Esophagus (tissue), 2 donors: ENCODE data around the gene MAN2B2. TPM values are rescaled to one million over a fixed set of nuclear protein-coding genes. Genes with fewer than 3 reads are reported as not detected.
"Not testable (repeated sequence)": the region's sequence is repeated elsewhere in the genome, so short reads cannot be mapped to it uniquely, and the experiment has no call there.

Experiments used
- H3K27ac ChIP-seq, 2 donors: one replicate each; pipeline ENCODE4 v1.5.1; 2013; ENCODE audit warnings: low read depth in 2 of 2, mild to moderate bottlenecking in 2 of 2, inconsistent platforms in 1 of 2, low read length in 1 of 2, moderate library complexity in 1 of 2
- H3K27me3 ChIP-seq, 2 donors: one replicate each; pipeline ENCODE4 v1.6.1; 2013; ENCODE audit warnings: low read length in 2 of 2, control low read depth in 1 of 2, mild to moderate bottlenecking in 1 of 2; ENCODE audit not compliant: insufficient read depth in 2 of 2, control insufficient read depth in 1 of 2
- H3K36me3 ChIP-seq, 2 donors: one replicate each; pipeline ENCODE4 v1.6.1; 2013; ENCODE audit warnings: low read length in 1 of 2; ENCODE audit not compliant: control insufficient read depth in 2 of 2, insufficient read depth in 2 of 2
- H3K4me1 ChIP-seq, 2 donors: one replicate each; pipeline ENCODE4 v1.6.1; 2013; ENCODE audit warnings: low read length in 1 of 2; ENCODE audit not compliant: control insufficient read depth in 2 of 2, insufficient read depth in 2 of 2
- H3K4me3 ChIP-seq, 2 donors: one replicate each; pipeline ENCODE4 v1.5.1; 2013; ENCODE audit warnings: low read length in 2 of 2, mild to moderate bottlenecking in 2 of 2, low read depth in 1 of 2, moderate library complexity in 1 of 2
- H3K9me3 ChIP-seq, 2 donors: one replicate each; pipeline ENCODE4 v1.6.1; 2013; ENCODE audit warnings: mild to moderate bottlenecking in 2 of 2, low read depth in 1 of 2, low read length in 1 of 2, moderate library complexity in 1 of 2; ENCODE audit not compliant: control insufficient read depth in 2 of 2, insufficient read depth in 1 of 2
- WGBS, 2 donors: extraction: QIAGEN DNeasy Blood & Tissue Kit; methylation state at CpG; one replicate each; pipeline ENCODE4 v1.1.7; 2013; 5-methylcytosine and 5-hydroxymethylcytosine counted together
- polyA plus RNA-seq, 2 donors: library from polyadenylated mRNA; stranded (reverse); fragments of 200-250 nt; gene quantifications; one replicate each; pipeline ENCODE4 v1.2.3, GENCODE V29; 2013
- donor health status: healthy with polysubstance abuse.
- donor health status: Bipolar disorder and iron deficiency.

Gene MAN2B2
- polyA plus RNA-seq, 2 donors = 6.5 to 7.3 TPM

DNA sequence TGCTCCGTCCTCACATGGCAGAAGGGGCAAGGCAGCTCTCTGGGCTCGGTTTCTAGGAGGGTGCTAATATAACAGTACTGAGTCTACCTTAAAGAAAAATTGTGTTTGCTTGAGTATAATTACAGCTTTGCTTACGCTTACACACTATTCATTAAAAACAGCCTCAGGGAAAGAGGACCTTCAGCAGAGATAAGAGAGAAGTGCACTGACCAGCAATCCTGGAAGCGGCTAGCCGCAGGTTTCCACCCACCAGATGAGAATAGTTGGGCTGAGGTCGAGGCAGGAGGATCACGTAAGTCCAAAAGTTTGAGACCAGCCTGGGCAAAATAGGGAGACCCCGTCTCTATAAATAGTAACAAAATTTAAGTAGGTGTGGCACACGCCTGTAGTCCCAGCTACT, 50.3 kb downstream of the MAN2B2 start:
- 89 to 91% methylated on average over 9 of the region's 9 CpGs for WGBS, 2 donors

DNA sequence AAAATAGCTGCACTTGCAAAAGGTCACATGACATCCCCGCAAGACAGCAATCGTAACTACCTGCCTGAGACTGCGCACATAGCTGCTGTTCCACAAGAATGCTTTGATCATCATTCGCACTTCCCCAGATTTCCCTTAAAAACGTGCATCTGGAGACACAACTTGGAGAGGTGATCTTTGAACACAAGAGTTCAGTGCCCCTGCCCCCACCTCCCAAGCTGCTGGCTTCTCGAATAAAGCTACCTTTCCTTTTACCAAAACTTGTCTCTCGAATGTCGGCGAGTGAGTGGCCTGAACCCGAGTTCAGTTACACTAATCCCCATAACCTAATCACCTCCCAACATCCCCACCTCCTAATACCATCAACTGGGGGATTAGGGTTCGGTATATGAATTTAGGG, 51.1 kb downstream of the MAN2B2 start:
- Histone ChIP-seq H3K9me3 (no peaks in the 10 kb centered on the region), H3K27me3 (no peaks in the 10 kb centered on the region), H3K36me3 (peaks cover 0 to 3% of the 10 kb centered on the region in 2 donors), H3K4me1 (no peaks in the 10 kb centered on the region), H3K27ac (no peak overlapping the region), H3K4me3 (no peak overlapping the region)
- 88 to 90% methylated on average over 11 of the region's 11 CpGs for WGBS, 2 donors

More for the DNA sequence above, 50.3 kb downstream of the MAN2B2 start:
- Histone ChIP-seq H3K9me3 (no peaks in the 10 kb centered on the region), H3K4me1 (no peaks in the 10 kb centered on the region), H3K36me3 (peaks cover 0 to 6% of the 10 kb centered on the region in 2 donors), H3K4me3 (no peak overlapping the region), H3K27me3 (no peaks in the 10 kb centered on the region), H3K27ac (no peak overlapping the region)

DNA sequence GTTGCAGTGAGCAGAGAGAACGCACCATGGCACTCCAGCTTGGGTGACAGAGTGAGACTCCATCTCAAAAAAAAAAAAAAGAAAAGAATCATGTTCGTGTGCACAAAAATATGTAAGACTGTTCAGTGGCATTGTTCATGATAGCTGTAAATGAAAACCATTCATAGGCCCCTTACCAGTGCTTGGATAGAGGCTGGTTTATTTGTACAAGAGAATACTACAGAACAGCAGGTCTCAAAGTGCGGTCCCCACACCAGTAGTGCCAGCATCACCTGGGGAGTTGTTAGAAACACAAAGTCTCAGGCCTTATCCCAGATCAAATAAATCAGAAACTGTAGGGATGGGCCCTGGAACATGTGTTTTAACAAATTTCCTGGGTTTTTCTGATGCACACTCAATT, 52.8 kb downstream of the MAN2B2 start:
- Histone ChIP-seq H3K36me3 (no peaks in the 10 kb centered on the region), H3K4me3 (no peak overlapping the region), H3K4me1 (no peaks in the 10 kb centered on the region), H3K9me3 (no peaks in the 10 kb centered on the region), H3K27ac (no peak overlapping the region), H3K27me3 (no peaks in the 10 kb centered on the region)
- WGBS, 2 donors = 78 to 83% methylated on average over 3 of the region's 3 CpGs

DNA sequence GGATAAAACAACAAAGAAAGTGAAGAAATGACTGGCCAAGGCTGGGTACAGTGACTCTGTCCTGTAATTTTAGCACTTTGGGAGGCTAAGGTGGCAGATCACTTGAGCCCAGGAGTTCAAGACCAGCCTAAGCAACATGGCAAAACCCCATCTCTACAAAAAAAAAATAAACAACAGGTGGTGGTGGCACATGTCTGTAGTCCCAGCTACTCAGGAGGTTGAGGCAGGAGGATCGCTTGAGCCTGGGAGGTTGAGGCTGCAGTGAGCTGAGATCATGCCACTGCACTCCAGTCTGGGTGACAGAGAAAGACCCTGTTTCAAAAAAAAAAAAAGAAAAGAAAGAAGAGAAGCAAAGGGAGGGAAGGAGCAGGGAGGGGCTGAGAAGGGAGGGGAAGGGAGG, 53.5 kb downstream of the MAN2B2 start:
- H3K27me3 ChIP-seq, H3K36me3 ChIP-seq, H3K27ac ChIP-seq, H3K4me1 ChIP-seq, H3K9me3 ChIP-seq, H3K4me3 ChIP-seq: not testable (repeated sequence)
- 93 to 98% methylated on average over 1 of the region's 1 CpG for WGBS, 2 donors

DNA sequence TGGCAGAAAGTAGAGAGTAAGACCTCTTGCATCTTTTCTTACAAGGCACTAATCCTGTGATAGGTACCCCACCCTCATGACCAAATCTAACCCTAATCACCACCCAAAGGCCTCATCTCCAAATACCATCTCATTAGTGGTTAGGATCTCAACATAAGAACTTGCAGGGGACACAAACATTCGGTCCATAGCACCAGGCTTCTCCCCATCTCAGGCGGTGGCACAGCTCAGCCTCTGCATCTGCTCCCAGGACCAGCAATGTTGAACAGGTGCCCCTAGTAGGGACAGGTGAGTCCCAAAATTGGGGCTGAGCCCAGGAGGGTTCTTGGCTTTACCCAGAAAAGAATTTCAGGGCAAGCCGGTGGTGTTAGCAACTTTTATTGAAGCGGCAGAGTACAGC, 57.1 kb downstream of the MAN2B2 start:
- Histone ChIP-seq H3K36me3 (no peaks in the 10 kb centered on the region), H3K4me3 (no peak overlapping the region), H3K4me1 (peaks cover 0 to 2% of the 10 kb centered on the region in 2 donors), H3K9me3 (no peaks in the 10 kb centered on the region), H3K27me3 (no peaks in the 10 kb centered on the region), H3K27ac (no peak overlapping the region)
- whole genome bisulfite sequencing, 2 donors = 90 to 94% methylated on average over 4 of the region's 4 CpGs

DNA sequence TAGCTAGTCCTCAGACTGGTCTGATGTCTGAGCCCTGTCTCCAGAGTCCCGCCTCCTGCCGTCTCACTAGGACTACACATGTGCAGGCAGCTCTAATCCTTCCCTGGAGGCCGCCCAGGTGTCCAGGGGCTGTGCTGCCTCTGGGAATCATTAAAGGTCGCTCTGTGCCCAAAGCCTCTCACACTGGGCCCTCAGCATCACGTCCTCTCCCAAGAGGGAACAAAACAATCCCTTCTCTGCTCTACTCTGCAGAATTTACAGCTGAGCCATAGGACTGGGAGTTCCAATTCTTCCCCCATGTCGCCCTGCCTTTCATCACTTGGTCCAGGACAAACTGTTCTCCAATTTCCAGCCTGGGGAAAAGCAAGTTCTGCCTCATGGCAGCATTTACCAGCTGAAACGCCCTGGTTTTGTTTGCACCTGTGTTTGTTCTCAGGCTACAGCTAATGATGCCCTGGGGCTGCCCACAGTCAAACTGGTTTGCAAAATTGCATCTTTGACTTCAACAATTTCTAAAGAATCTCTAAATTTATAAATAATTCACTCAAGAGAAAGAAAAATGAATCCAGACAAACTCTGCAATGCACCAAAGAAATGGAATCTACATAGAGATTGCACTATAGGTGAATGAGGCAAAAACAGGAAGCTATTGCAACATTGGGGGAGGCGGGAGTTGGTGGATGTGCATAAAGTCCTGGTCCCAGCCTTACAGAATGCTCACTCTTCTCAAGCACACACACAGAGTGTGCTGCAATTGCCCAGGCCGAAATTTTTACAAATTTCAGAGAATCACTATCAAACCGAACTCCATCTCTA, 58.3 kb downstream of the MAN2B2 start:
- Histone ChIP-seq H3K4me1 (peaks cover 0 to 2% of the 10 kb centered on the region in 2 donors), H3K4me3 (no peak overlapping the region), H3K27ac (peak overlapping the region in 1 of 2 donors; percentile 37), H3K36me3 (no peaks in the 10 kb centered on the region), H3K27me3 (no peaks in the 10 kb centered on the region), H3K9me3 (no peaks in the 10 kb centered on the region)
- 53 to 65% methylated on average over 10 of the region's 10 CpGs for WGBS, 2 donors

DNA sequence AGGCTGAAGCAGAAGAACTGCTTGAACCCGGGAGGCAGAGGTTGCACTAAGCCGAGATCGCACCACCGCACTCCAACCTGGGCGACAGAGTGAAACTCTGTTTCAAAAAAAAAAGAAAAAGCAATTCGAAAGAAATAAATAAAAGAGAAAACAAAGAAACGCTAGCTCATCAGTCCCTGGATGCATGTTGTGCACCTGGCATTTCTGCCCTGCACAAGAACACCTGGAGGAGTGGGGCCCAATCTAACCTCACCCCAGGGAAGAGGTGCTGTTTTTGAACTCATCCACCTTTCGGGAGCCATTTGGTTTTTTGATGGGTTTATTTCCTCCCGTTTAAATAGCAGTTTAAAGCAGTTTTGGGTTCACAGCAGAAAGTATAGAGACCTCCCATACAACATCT, 59.8 kb downstream of the MAN2B2 start:
- no peak overlapping the region for H3K27ac ChIP-seq
- WGBS, 2 donors = 93% methylated on average over 8 to 9 of the region's 9 CpGs

DNA sequence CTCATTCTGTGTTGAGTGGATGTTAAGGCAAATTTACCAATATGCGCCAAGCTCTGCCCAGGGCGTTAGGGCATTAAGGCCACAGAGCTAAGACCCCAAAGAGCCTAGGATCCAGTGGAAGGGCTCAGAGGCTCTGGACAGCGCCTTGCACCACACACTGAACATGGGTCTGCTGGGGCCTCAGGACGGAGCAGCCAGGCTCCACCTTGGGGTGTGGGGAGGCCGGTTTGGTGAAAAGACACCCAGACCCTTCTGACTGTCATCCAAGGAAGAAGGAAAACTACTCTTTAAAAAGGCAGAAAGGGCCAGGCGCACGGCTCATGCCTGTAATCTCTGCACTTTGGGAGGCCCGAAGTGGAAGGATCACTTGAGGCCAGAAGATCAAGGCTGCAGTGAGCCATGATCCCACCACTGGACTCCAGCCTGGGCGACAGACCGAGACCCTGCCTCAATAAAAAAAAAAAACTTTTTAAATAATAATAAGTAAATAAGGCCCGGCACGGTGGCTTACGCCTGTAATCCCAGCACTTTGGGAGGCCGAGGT, 64.2 kb downstream of the MAN2B2 start:
- 96 to 97% methylated on average over 14 of the region's 14 CpGs for WGBS, 2 donors
- Histone ChIP-seq H3K27ac (no peak overlapping the region), H3K36me3 (peaks cover 0 to 7% of the 10 kb centered on the region in 2 donors), H3K4me3 (no peak overlapping the region), H3K27me3 (no peaks in the 10 kb centered on the region), H3K9me3 (no peaks in the 10 kb centered on the region), H3K4me1 (peaks cover 0 to 4% of the 10 kb centered on the region in 2 donors)

More for the DNA sequence above, 59.8 kb downstream of the MAN2B2 start:
- Histone ChIP-seq H3K9me3 (no peaks in the 10 kb centered on the region), H3K4me1 (peaks cover 0 to 2% of the 10 kb centered on the region in 2 donors), H3K4me3 (no peak overlapping the region), H3K27me3 (no peaks in the 10 kb centered on the region), H3K36me3 (no peaks in the 10 kb centered on the region)

DNA sequence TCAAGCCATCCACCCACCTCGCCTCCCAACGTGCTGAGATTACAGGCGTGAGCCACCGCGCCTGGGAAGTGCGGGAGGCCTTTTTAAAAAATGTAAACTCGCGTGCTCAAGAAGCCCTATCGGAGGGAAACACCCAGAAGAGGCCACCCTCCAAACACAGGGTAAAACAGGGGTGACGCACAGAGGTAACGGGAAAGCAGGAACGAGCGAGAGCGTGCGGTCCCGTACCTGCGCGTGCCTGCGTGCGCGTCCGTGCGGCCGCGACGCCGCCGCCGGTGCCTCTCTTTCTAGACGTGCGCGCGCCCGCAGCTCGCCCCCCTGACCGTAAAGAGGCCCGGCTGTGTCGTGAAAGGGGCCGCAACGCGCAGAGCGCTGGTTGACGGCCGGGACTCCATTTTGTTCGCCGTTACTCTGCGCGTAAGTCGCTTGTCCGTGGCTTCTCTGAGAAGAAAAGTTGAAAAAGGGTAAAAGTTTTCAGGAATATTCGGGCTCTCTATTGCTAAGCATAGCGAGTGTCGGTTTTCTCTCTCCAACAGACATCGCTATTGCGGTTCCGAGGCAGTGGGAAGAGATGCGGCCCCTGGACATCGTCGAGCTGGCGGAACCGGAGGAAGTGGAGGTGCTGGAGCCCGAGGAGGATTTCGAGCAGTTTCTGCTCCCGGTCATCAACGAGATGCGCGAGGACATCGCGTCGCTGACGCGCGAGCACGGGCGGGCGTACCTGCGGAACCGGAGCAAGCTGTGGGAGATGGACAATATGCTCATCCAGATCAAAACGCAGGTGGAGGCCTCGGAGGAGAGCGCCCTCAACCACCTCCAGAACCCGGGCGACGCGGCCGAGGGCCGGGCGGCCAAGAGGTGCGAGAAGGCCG, 65.5 kb downstream of the MAN2B2 start, which contains the start of gene MRFAP1:
Gene MRFAP1, plus strand, starts transcription at position 394 of the 872 bp plus-strand sequence. Its CDS starts 178 bp downstream, at position 572.
- peaks cover 0 to 4% of the 10 kb centered on the region in 2 donors for H3K4me1 ChIP-seq
- WGBS, 2 donors = 0% methylated on average over 85 to 90 of the region's 90 CpGs
- peak within 1 kb of the TSS; percentile 92 for H3K27ac ChIP-seq
- peak within 1 kb of the TSS; percentile 56 to 79 for H3K4me3 ChIP-seq
- peaks cover 0 to 7% of the 10 kb centered on the region in 2 donors for H3K36me3 ChIP-seq
- no peaks in the 10 kb centered on the region for H3K9me3 ChIP-seq
- no peaks in the 10 kb centered on the region for H3K27me3 ChIP-seq
